NOMO-1 treated with DMSO at 0.1 percent for 48 hours (cell line): ENCODE data around the gene CEP63.
"Not testable (repeated sequence)": the region's sequence is repeated elsewhere in the genome, so short reads cannot be mapped to it uniquely, and the experiment has no call there.

Experiments
- DNase-seq: peaks from one replicate; lab custom pipeline; 2025; ENCODE audit not compliant: unreplicated experiment; lab: John Stamatoyannopoulos, UW

Gene CEP63

GRCh38 chr3:134511500-134511899, 25.6 kb downstream of the CEP63 start:
- no peak for DNase-seq

GRCh38 chr3:134516905-134517304, 31.0 kb downstream of the CEP63 start:
- no peak for DNase-seq

GRCh38 chr3:134517791-134518190, 31.9 kb downstream of the CEP63 start:
- peak; percentile 22 for DNase-seq

- no peak for DNase-seq
These were observed 36.7 kb downstream of the CEP63 start for GRCh38 chr3:134522541-134522940.

GRCh38 chr3:134525293-134525692, 39.4 kb downstream of the CEP63 start:
- DNase-seq = no peak

- DNase-seq = no peak
These were observed 40.5 kb downstream of the CEP63 start for GRCh38 chr3:134526319-134526718.

GRCh38 chr3:134527037-134527436, 41.2 kb downstream of the CEP63 start:
- DNase-seq = peak; percentile 2

- DNase-seq = no peak
These were observed 41.8 kb downstream of the CEP63 start for GRCh38 chr3:134527538-134528186.

- no peak for DNase-seq
These were observed 47.6 kb downstream of the CEP63 start for GRCh38 chr3:134533493-134533892.

- peak; percentile 85 for DNase-seq
These were observed 49.5 kb downstream of the CEP63 start for GRCh38 chr3:134535186-134535970.

- no peak for DNase-seq
These were observed 50.9 kb downstream of the CEP63 start for GRCh38 chr3:134536781-134537180.

GRCh38 chr3:134542287-134542958, 56.6 kb downstream of the CEP63 start:
- DNase-seq = peak; percentile 24

GRCh38 chr3:134543113-134543512, 57.3 kb downstream of the CEP63 start:
- DNase-seq = peak; percentile 85

GRCh38 chr3:134544316-134544715, 58.5 kb downstream of the CEP63 start:
- DNase-seq = peak; percentile 87

GRCh38 chr3:134544783-134545182, 58.9 kb downstream of the CEP63 start:
- DNase-seq = not testable (repeated sequence)

GRCh38 chr3:134545818-134546217, 60.0 kb downstream of the CEP63 start:
- DNase-seq = no peak

GRCh38 chr3:134552784-134553183, 66.9 kb downstream of the CEP63 start:
- peak; percentile 53 for DNase-seq

GRCh38 chr3:134559591-134559990, 73.7 kb downstream of the CEP63 start:
- DNase-seq = no peak

GRCh38 chr3:134562055-134562454, 76.2 kb downstream of the CEP63 start:
- DNase-seq = no peak

GRCh38 chr3:134563601-134564000, 77.7 kb downstream of the CEP63 start:
- no peak for DNase-seq

GRCh38 chr3:134564991-134565390, 79.1 kb downstream of the CEP63 start:
- DNase-seq = no peak

GRCh38 chr3:134567605-134568004, 81.7 kb downstream of the CEP63 start:
- no peak for DNase-seq
